Small intestine (tissue), 7 donors: Measurements from ENCODE around the gene MED29. TPM values are rescaled to one million over a fixed set of nuclear protein-coding genes. Genes with fewer than 3 reads are reported as not detected.

ENCODE experiments used
- DNase-seq, 2 donors: peaks; one replicate each; pipeline versions ENCODE4 v3.0.0 to v3.0.0-alpha.2; 2013
- FAIRE-seq: peaks from 2 replicates; lab custom pipeline; 2012; peaks lifted over from hg19 to GRCh38; lab: Jason Lieb, UNC
- H3K27ac ChIP-seq, 3 donors: one replicate each; pipeline ENCODE4 v1.5.1; 2013; ENCODE audit warnings: low read length in 2 of 3, mild to moderate bottlenecking in 2 of 3, control low read depth in 1 of 3, inconsistent platforms in 1 of 3, low read depth in 1 of 3, moderate library complexity in 1 of 3
- H3K27me3 ChIP-seq, 3 donors: one replicate each; pipeline ENCODE4 v1.6.1; 2013; ENCODE audit warnings: low read length in 3 of 3, inconsistent platforms in 1 of 3; ENCODE audit not compliant: control insufficient read depth in 3 of 3, insufficient read depth in 3 of 3
- H3K36me3 ChIP-seq, 3 donors: one replicate each; pipeline ENCODE4 v1.6.1; 2013; ENCODE audit warnings: low read length in 3 of 3, inconsistent platforms in 1 of 3, low read depth in 1 of 3, mild to moderate bottlenecking in 1 of 3, moderate library complexity in 1 of 3; ENCODE audit not compliant: control insufficient read depth in 3 of 3, insufficient read depth in 2 of 3
- H3K4me1 ChIP-seq, 3 donors: one replicate each; pipeline ENCODE4 v1.6.1; 2013; ENCODE audit warnings: low read length in 2 of 3, inconsistent platforms in 1 of 3, low read depth in 1 of 3, mild to moderate bottlenecking in 1 of 3, moderate library complexity in 1 of 3; ENCODE audit not compliant: control insufficient read depth in 3 of 3, insufficient read depth in 2 of 3
- H3K4me3 ChIP-seq, 3 donors: one replicate each; pipeline ENCODE4 v1.5.1; 2013; ENCODE audit warnings: low read length in 3 of 3, control low read depth in 1 of 3, inconsistent platforms in 1 of 3, low read depth in 1 of 3, mild to moderate bottlenecking in 1 of 3, moderate library complexity in 1 of 3
- H3K9me3 ChIP-seq, 2 donors: one replicate each; pipeline ENCODE4 v1.6.1; 2013; ENCODE audit warnings: low read depth in 1 of 2, low read length in 1 of 2; ENCODE audit not compliant: control insufficient read depth in 2 of 2, insufficient read depth in 1 of 2
- WGBS, 3 donors: extraction: QIAGEN DNeasy Blood & Tissue Kit; methylation state at CpG; one replicate each; pipeline ENCODE4 v1.1.7; 2013; 5-methylcytosine and 5-hydroxymethylcytosine counted together
- polyA plus RNA-seq, 4 donors: library from polyadenylated mRNA; stranded (reverse) in 3 of 4; unstranded in 1 of 4; fragments of 200-250 nt in 3 of 4; fragments of 120-200 nt in 1 of 4; gene quantifications; one replicate each; pipeline versions ENCODE4 v1.2.1 to v1.2.3, GENCODE V29; 2013
- donor health status: healthy with polysubstance abuse.
- donor health status: control.
- donor health status: control.
- donor health status: Bipolar disorder and iron deficiency.
- donor health status: healthy.

The MED29 gene
- polyA plus RNA-seq, 4 donors, result 20.3 to 29.3 (median 23.7) TPM

GRCh38 chr19:39444598-39445195 is 53.5 kb downstream of the MED29 start:
- Histone ChIP-seq H3K27me3 (no peaks in the 10 kb centered on the region), H3K36me3 (peaks cover 0 to 22% (median 0%) of the 10 kb centered on the region in 3 donors), H3K27ac (peak overlapping the region; percentile 85 to 97 (median 93)), H3K4me3 (peak overlapping the region; percentile 81 to 93 (median 81)), H3K4me1 (peaks cover 2 to 11% (median 9%) of the 10 kb centered on the region in 3 donors), H3K9me3 (no peaks in the 10 kb centered on the region)
- FAIRE-seq, result no peak
- WGBS, 3 donors, result 2 to 3% (median 3%) methylated on average over 17 of the region's 17 CpGs
- peak in 1 of 2 donors; percentile 51 for DNase-seq

- Histone ChIP-seq H3K27me3 (no peaks in the 10 kb centered on the region), H3K4me1 (peaks cover 2 to 11% (median 9%) of the 10 kb centered on the region in 3 donors), H3K27ac (peak within 1 kb of the TSS; percentile 85 to 97 (median 93)), H3K4me3 (peak within 1 kb of the TSS; percentile 81 to 93 (median 81)), H3K36me3 (peaks cover 0 to 26% (median 0%) of the 10 kb centered on the region in 3 donors), H3K9me3 (no peaks in the 10 kb centered on the region)
- WGBS, 3 donors, result 0% methylated on average over 66 to 68 of the region's 68 CpGs
- FAIRE-seq (no peak), DNase-seq (peak; percentile 98 to 99)
Observed at GRCh38 chr19:39445196-39446111, 54.3 kb downstream of the MED29 start, which contains the start of gene SUPT5H. Gene SUPT5H (plus strand): TSS chr19:39445582. CDS start chr19:39445891, 309 bp downstream.

- 78 to 81% (median 80%) methylated on average over 16 of the region's 16 CpGs for WGBS, 3 donors
- H3K4me1 ChIP-seq, result peaks cover 2 to 11% (median 9%) of the 10 kb centered on the region in 3 donors
- DNase-seq (no peak), FAIRE-seq (no peak)
- H3K36me3 ChIP-seq, result peaks cover 0 to 30% (median 0%) of the 10 kb centered on the region in 3 donors
- H3K4me3 ChIP-seq, result peak overlapping the region in 2 of 3 donors; percentile 81 to 93
- H3K9me3 ChIP-seq, result no peaks in the 10 kb centered on the region
- no peaks in the 10 kb centered on the region for H3K27me3 ChIP-seq
- no peak overlapping the region for H3K27ac ChIP-seq
Observed at GRCh38 chr19:39446365-39447084, 55.3 kb downstream of the MED29 start.

GRCh38 chr19:39448271-39448670 is 57.1 kb downstream of the MED29 start:
- FAIRE-seq (no peak), DNase-seq (no peak)
- Histone ChIP-seq H3K27ac (no peak overlapping the region), H3K36me3 (peaks cover 0 to 46% (median 3%) of the 10 kb centered on the region in 3 donors), H3K4me1 (peaks cover 2 to 11% (median 9%) of the 10 kb centered on the region in 3 donors), H3K4me3 (no peak overlapping the region), H3K9me3 (no peaks in the 10 kb centered on the region), H3K27me3 (no peaks in the 10 kb centered on the region)
- WGBS, 3 donors, result 59 to 79% (median 71%) methylated on average over 3 of the region's 3 CpGs

GRCh38 chr19:39449116-39449797 is 58.1 kb downstream of the MED29 start:
- 77 to 79% (median 78%) methylated on average over 7 to 8 of the region's 8 CpGs for WGBS, 3 donors
- Histone ChIP-seq H3K27ac (no peak overlapping the region), H3K9me3 (no peaks in the 10 kb centered on the region), H3K4me1 (peaks cover 2 to 11% (median 7%) of the 10 kb centered on the region in 3 donors), H3K36me3 (peaks cover 0 to 52% (median 7%) of the 10 kb centered on the region in 3 donors), H3K4me3 (no peak overlapping the region), H3K27me3 (no peaks in the 10 kb centered on the region)
- no peak for DNase-seq
- FAIRE-seq, result no peak

Other genes starting within 250 kb of the MED29 start
- 1 to 10 TPM in 1 of 4 donors, under 1 TPM in 2, not detected in 1; 0.13 to 1.2 (median 0.45) TPM for gene NCCRP1, start 194.4 kb upstream of the MED29 start, polyA plus RNA-seq
- 1 to 10 TPM in 1 of 4 donors, not detected in 3; 2.7 TPM for gene SYCN, start 187.1 kb upstream of the MED29 start, polyA plus RNA-seq
- not detected for gene IFNL3, start 146.4 kb upstream of the MED29 start, polyA plus RNA-seq
- gene IFNL4, start 142.5 kb upstream of the MED29 start, polyA plus RNA-seq, result under 1 TPM in 1 of 4 donors, not detected in 3; 0.03 TPM
- not detected for gene IFNL2, start 123.0 kb upstream of the MED29 start, polyA plus RNA-seq
- not detected for gene IFNL1, start 95.0 kb upstream of the MED29 start, polyA plus RNA-seq
- under 1 TPM in 3 of 4 donors, not detected in 1; 0.27 to 0.76 (median 0.71) TPM for gene LRFN1, start 70.5 kb upstream of the MED29 start, polyA plus RNA-seq
- gene GMFG, start 55.3 kb upstream of the MED29 start, polyA plus RNA-seq, result 10 to 100 TPM in 3 of 4 donors, 1 to 10 TPM in 1; 8.1 to 46.2 (median 30.1) TPM
- gene SAMD4B, start 49.0 kb upstream of the MED29 start, polyA plus RNA-seq, result 10 to 100 TPM; 37.8 to 94.4 (median 56.8) TPM
- gene PAF1, start 272 bp upstream of the MED29 start, polyA plus RNA-seq, result 10 to 100 TPM; 32.9 to 42.7 (median 37.9) TPM
- gene ZFP36, start 15.5 kb downstream of the MED29 start, polyA plus RNA-seq, result 100 to 1,000 TPM; 104 to 365 (median 195) TPM
- gene PLEKHG2, start 21.3 kb downstream of the MED29 start, polyA plus RNA-seq, result 10 to 100 TPM in 1 of 4 donors, 1 to 10 TPM in 3; 1.9 to 13.2 (median 6.3) TPM
- gene RPS16, start 44.6 kb downstream of the MED29 start, polyA plus RNA-seq, result 1,000 to 10,000 TPM; 1,341 to 3,643 (median 2,485) TPM
- 100 to 1,000 TPM in 3 of 4 donors, 10 to 100 TPM in 1; 95.5 to 283 (median 163) TPM for gene SUPT5H, start 54.2 kb downstream of the MED29 start, polyA plus RNA-seq
- 10 to 100 TPM; 33.8 to 62.2 (median 48.4) TPM for gene TIMM50, start 89.5 kb downstream of the MED29 start, polyA plus RNA-seq
- under 1 TPM in 2 of 4 donors, not detected in 2; 0.15 to 0.40 TPM for gene DLL3, start 107.6 kb downstream of the MED29 start, polyA plus RNA-seq
- under 1 TPM in 1 of 4 donors, not detected in 3; 0.32 TPM for gene SELENOV, start 123.8 kb downstream of the MED29 start, polyA plus RNA-seq
- 1 to 10 TPM in 1 of 4 donors, under 1 TPM in 2, not detected in 1; 0.81 to 2.0 (median 0.99) TPM for gene EID2B, start 141.5 kb downstream of the MED29 start, polyA plus RNA-seq
- gene EID2, start 148.8 kb downstream of the MED29 start, polyA plus RNA-seq, result 10 to 100 TPM in 3 of 4 donors, 1 to 10 TPM in 1; 9.9 to 13.4 (median 11.9) TPM
- not detected for gene LGALS13, start 211.1 kb downstream of the MED29 start, polyA plus RNA-seq